ENCODE data around the gene PCP2. TPM values are rescaled to one million over a fixed set of nuclear protein-coding genes. Genes with fewer than 3 reads are reported as not detected.

The PCP2 gene
- total RNA-seq, 1 experiment from 2014 or later, result not detected

DNA sequence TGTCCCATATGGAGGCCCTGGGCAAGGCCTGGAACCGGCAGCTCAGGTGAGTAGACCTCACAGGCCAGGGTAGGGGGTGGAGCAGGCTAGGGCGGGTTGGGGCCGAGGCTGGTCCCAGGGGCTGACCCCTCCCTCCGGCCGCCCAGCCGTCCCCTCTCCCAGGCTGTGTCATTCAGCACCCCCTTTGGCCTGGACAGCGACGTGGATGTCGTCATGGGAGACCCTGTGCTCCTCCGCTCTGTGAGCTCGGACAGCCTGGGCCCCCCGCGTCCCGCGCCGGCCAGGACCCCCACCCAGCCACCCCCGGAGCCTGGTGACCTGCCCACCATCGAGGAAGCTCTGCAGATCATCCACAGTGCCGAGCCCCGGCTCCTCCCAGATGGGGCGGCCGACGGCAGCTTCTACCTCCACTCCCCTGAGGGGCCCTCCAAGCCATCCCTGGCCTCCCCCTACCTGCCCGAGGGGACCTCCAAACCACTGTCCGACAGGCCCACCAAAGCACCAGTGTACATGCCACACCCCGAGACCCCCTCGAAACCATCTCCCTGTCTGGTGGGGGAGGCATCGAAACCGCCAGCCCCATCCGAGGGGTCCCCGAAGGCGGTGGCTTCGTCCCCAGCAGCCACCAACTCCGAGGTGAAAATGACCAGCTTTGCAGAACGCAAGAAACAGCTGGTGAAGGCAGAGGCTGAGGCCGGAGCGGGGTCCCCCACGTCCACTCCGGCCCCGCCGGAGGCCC is 21.8 kb downstream of the PCP2 start:
- H3K27ac ChIP-seq (ENCODE audit: insufficient read length, low read depth, low read length), result no peak overlapping the region
- H3T11ph ChIP-seq (ENCODE audit: low read length), result no peak overlapping the region
- no peak overlapping the region for H3K9ac ChIP-seq (ENCODE audit: extremely low read depth, insufficient read length, low read length)
- H2BK120ac ChIP-seq (ENCODE audit: low read depth, low read length, poor library complexity, severe bottlenecking), result no peak overlapping the region
- H2BK15ac ChIP-seq (ENCODE audit: low read depth, low read length), result no peak overlapping the region
- Mint-ChIP-seq H3K36me3 (ENCODE audit: insufficient read depth in 1 of 3, low read depth in 3 of 3) (peaks cover 7 to 40% (median 33%) of the 10 kb centered on the region in 3 experiments), H3K9me3 (no peaks in the 10 kb centered on the region), H3K27ac (no peak overlapping the region; a peak in 1 of 7 replicates), H3K4me3 (no peak overlapping the region), H3K4me1 (no peaks in the 10 kb centered on the region), H3K27me3 (ENCODE audit: low read depth) (no peaks in the 10 kb centered on the region)
- H3K27me3 ChIP-seq (ENCODE audit: insufficient read depth, low read length), result no peaks in the 10 kb centered on the region
- no peaks in the 10 kb centered on the region for H3K79me1 ChIP-seq (ENCODE audit: insufficient read depth, low read depth, low read length, poor library complexity, severe bottlenecking)
- TF ChIP-seq, protein P1, sequence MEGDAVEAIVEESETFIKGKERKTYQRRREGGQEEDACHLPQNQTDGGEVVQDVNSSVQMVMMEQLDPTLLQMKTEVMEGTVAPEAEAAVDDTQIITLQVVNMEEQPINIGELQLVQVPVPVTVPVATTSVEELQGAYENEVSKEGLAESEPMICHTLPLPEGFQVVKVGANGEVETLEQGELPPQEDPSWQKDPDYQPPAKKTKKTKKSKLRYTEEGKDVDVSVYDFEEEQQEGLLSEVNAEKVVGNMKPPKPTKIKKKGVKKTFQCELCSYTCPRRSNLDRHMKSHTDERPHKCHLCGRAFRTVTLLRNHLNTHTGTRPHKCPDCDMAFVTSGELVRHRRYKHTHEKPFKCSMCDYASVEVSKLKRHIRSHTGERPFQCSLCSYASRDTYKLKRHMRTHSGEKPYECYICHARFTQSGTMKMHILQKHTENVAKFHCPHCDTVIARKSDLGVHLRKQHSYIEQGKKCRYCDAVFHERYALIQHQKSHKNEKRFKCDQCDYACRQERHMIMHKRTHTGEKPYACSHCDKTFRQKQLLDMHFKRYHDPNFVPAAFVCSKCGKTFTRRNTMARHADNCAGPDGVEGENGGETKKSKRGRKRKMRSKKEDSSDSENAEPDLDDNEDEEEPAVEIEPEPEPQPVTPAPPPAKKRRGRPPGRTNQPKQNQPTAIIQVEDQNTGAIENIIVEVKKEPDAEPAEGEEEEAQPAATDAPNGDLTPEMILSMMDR (conservative IDR thresholded peaks at IDR 0.05), result no peak
- H2BK12ac ChIP-seq (ENCODE audit: insufficient read length, low read depth, low read length), result no peak overlapping the region
- H4K91ac ChIP-seq (ENCODE audit: insufficient read length, low read depth, low read length), result no peak overlapping the region
- DNase-seq, result no peak
- no CpG with 5 or more reads among the region's 41 CpGs for WGBS (ENCODE audit: extremely low coverage, insufficient read length, low lambda C conversion rate)
- H3K23ac ChIP-seq (ENCODE audit: insufficient read length, low read depth, low read length), result no peak overlapping the region
- H2AFZ ChIP-seq (ENCODE audit: low read length), result no peak overlapping the region
- no peaks in the 10 kb centered on the region for H3K23me2 ChIP-seq (ENCODE audit: insufficient read length, low read depth, low read length, poor library complexity, severe bottlenecking)
- H3K4me2 ChIP-seq (ENCODE audit: insufficient read depth, insufficient read length, low read length), result no peak overlapping the region
- H2AK5ac ChIP-seq (ENCODE audit: insufficient read length, low read length), result no peak overlapping the region
- H3K18ac ChIP-seq (ENCODE audit: insufficient read length, low read depth, low read length), result no peak overlapping the region
- H3K9me3 ChIP-seq (ENCODE audit: control insufficient read depth, low read depth, low read length), result no peaks in the 10 kb centered on the region
- no peak overlapping the region for H4K5ac ChIP-seq (ENCODE audit: insufficient read length, low read depth, low read length)
- H3K14ac ChIP-seq (ENCODE audit: insufficient read depth, low read length), result no peak overlapping the region
- no peak overlapping the region for H3K4ac ChIP-seq (ENCODE audit: low read depth, low read length)
- H2BK20ac ChIP-seq (ENCODE audit: low read depth, low read length, poor library complexity, severe bottlenecking), result no peak overlapping the region
- no peaks in the 10 kb centered on the region for H3K79me2 ChIP-seq (ENCODE audit: insufficient read depth, low read length)
- no peak overlapping the region for H3K56ac ChIP-seq (ENCODE audit: insufficient read length, low read depth, low read length)
- no peaks in the 10 kb centered on the region for H4K20me1 ChIP-seq (ENCODE audit: control insufficient read depth, insufficient read depth, insufficient read length)
- no peaks in the 10 kb centered on the region for H3K4me1 ChIP-seq (ENCODE audit: insufficient read depth, low read length)
- H2BK5ac ChIP-seq (ENCODE audit: insufficient read length, low read length), result no peak overlapping the region
- no peak overlapping the region for H4K8ac ChIP-seq (replicated peaks; ENCODE audit: insufficient read length, low read depth, low read length)
